Effector memory CD4-positive, alpha-beta T cell (primary cell): Measurements from ENCODE around the gene FIGLA.

Experiments
- DNase-seq, 3 donors: peaks; one replicate each; pipeline ENCODE4 v3.0.0-alpha.2; 2020
- H3K27ac ChIP-seq: 2 replicates; pipeline ENCODE4 v1.7.0; 2013; ENCODE audit warnings: mild to moderate bottlenecking, low read length, moderate library complexity; ENCODE audit not compliant: insufficient read depth, poor library complexity, severe bottlenecking
- H3K27me3 ChIP-seq: replicated peaks from 2 replicates; pipeline ENCODE4 v1.7.0; 2013; ENCODE audit warnings: mild to moderate bottlenecking, low read length; ENCODE audit not compliant: insufficient read depth, control insufficient read depth, poor library complexity, severe bottlenecking
- H3K36me3 ChIP-seq: 2 replicates; pipeline ENCODE4 v1.7.0; 2013; ENCODE audit warnings: mild to moderate bottlenecking, low read length, moderate library complexity; ENCODE audit not compliant: control insufficient read depth, insufficient read depth
- H3K4me1 ChIP-seq: 2 replicates; pipeline ENCODE4 v1.7.0; 2013; ENCODE audit warnings: low read length, mild to moderate bottlenecking; ENCODE audit not compliant: control insufficient read depth, insufficient read depth, poor library complexity, severe bottlenecking
- H3K4me3 ChIP-seq: 2 replicates; pipeline ENCODE4 v1.7.0; 2013; ENCODE audit warnings: low read length, low read depth, mild to moderate bottlenecking; ENCODE audit not compliant: insufficient read depth, poor library complexity, severe bottlenecking
- H3K9me3 ChIP-seq: 2 replicates; pipeline ENCODE4 v1.7.0; 2013; ENCODE audit warnings: mild to moderate bottlenecking, low read length, moderate library complexity; ENCODE audit not compliant: control insufficient read depth

FIGLA gene

DNA sequence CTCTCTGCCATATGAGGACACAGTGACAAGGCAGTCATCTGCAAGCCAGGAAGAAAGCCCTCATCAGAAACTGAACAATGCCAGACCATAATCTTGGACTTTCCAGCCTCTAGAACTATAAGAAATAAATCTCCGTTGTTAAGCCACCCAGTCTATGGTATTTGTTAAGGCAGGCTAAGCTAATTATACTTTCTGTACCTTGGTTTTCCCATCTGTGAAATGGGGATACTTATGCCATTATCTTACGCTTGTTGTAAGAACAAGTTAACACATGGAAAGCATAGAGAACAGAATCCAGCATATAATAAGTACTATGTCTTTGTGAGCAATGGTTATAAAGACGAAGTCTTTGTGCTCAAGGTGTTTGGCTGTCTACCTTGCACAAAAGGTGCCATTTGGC lies 14.2 kb downstream of the FIGLA start:
- no peak overlapping the region for H3K4me3 ChIP-seq
- DNase-seq, result no peak
- no peaks in the 10 kb centered on the region for H3K36me3 ChIP-seq
- no peaks in the 10 kb centered on the region for H3K4me1 ChIP-seq
- H3K27me3 ChIP-seq, result no peaks in the 10 kb centered on the region
- no peaks in the 10 kb centered on the region for H3K9me3 ChIP-seq
- H3K27ac ChIP-seq, result no peak overlapping the region

DNA sequence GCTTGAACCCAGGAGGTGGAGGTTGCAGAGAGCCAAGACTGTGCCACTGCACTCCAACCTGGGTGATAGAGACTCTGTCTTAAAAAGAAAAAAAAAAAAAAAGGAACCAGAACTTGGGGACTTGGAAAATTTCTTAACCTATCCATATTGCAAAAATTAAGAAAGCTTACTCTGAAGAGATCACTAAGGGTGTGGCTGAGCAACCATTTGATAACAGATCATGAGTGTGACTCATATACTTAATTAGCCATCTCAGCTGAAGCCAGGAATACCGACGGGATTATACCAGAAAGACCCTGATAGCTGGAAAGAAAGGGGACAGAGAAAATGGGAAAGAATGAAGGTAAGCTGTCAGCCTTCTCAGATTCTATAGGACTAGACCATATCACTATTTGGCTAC lies 15.3 kb downstream of the FIGLA start:
- Histone ChIP-seq H3K27me3 (no peaks in the 10 kb centered on the region), H3K4me3 (no peak overlapping the region), H3K9me3 (no peaks in the 10 kb centered on the region), H3K4me1 (no peaks in the 10 kb centered on the region), H3K27ac (no peak overlapping the region), H3K36me3 (no peaks in the 10 kb centered on the region)
- DNase-seq, result no peak

DNA sequence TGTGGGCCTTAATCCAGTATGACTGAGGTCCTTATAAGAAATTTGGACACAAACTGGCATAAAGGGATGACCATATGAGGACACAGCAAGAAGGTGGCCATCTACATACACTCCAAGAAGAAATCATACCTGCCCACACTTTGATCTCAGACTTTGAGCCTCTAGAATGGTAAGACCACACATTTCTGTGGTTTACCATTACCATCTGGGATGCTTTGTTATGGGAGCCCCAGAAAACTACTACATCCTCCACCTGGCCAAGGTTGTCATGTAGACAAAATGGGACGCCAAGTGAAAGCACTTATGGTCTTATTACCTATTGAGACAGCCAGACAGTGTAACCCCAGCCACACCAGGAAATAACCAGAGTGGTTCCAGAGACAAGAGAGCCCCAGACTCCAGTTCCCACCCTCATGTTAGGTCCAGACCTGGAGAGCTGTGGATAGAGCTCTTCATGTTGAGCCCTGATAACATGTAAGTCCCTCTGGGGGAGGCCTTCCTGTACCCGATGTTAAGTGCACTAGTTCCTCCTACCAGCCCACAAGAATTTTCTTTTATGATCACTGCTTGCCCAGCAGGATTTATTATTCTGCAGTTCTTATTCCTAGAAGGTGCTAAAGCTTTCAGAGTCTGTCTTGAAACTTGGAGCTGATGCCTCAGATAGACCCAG lies 17.8 kb downstream of the FIGLA start:
- Histone ChIP-seq H3K27me3 (peaks cover 4% of the 10 kb centered on the region), H3K36me3 (no peaks in the 10 kb centered on the region), H3K27ac (no peak overlapping the region), H3K4me3 (no peak overlapping the region), H3K9me3 (no peaks in the 10 kb centered on the region), H3K4me1 (peaks cover 3% of the 10 kb centered on the region)
- no peak for DNase-seq

DNA sequence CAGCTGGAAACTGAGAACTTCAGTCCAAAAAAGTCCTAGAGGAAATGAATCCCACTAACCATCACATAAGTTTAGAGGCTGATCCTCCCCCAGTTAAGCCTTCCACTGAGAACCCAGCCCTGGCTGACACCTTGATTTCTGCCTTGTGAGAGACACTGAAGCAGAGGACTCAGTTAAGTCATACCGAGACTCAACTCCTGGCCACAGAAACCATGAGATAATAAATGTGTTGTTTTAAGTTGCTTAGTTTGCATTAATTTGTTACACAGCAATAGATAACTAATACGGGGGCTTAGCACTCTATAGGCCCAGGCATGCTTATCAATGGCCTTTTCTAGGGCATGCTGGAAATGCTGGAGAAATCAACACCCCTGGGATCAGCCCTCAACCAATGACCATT lies 19.0 kb downstream of the FIGLA start:
- Histone ChIP-seq H3K4me3 (no peak overlapping the region), H3K27me3 (peaks cover 16% of the 10 kb centered on the region), H3K4me1 (peaks cover 10% of the 10 kb centered on the region), H3K9me3 (no peaks in the 10 kb centered on the region), H3K27ac (no peak overlapping the region), H3K36me3 (no peaks in the 10 kb centered on the region)
- DNase-seq, result no peak

DNA sequence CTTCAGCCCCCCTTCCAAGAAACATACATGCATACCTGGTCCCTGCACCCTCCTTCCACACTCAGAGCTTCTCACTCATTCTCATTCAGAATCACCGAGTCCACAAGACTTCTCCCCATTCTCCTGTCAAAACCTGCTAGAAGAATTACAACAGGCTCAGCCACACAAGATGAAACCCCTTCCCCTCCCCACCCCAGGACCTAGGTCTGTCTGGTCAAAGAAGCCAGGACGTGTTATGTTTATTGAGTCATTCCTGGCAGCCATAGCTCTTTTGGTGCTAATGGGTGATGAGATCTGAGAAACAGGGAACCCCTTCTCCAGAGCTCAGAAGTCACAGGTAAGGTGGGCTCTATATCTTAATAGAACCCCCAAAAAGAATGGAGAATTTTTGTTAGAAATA lies 21.0 kb downstream of the FIGLA start:
- Histone ChIP-seq H3K27me3 (peaks cover 19% of the 10 kb centered on the region), H3K27ac (no peak overlapping the region), H3K4me1 (peaks cover 10% of the 10 kb centered on the region), H3K9me3 (no peaks in the 10 kb centered on the region), H3K36me3 (no peaks in the 10 kb centered on the region), H3K4me3 (no peak overlapping the region)
- DNase-seq, result no peak

DNA sequence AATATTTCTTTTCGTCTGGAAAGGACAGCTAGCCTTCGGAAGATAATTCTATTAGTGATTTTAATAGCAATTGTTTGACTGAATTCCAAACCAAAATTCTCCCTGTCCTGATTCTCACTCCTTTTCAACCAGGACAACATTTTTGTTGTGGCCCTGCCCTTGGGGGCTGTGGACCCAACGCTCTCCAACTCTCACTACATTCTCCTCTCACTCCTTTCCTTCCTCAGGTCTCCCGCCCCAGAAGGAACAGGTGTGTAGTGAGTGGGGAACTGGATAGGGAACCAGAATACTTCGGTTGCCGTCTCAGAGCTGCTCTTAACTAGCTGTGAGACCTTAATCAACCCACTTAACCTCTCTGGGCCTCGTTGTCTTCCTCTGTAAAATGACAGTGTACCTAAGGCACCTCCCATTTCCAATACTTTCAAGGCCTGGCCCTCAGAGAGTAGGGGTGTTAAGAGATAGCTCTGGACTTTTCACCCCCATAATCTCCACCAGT lies 21.8 kb downstream of the FIGLA start:
- H3K36me3 ChIP-seq, result no peaks in the 10 kb centered on the region
- H3K27me3 ChIP-seq, result peaks cover 19% of the 10 kb centered on the region
- no peak overlapping the region for H3K27ac ChIP-seq
- no peak overlapping the region for H3K4me3 ChIP-seq
- no peak for DNase-seq
- no peaks in the 10 kb centered on the region for H3K9me3 ChIP-seq
- H3K4me1 ChIP-seq, result peaks cover 10% of the 10 kb centered on the region

DNA sequence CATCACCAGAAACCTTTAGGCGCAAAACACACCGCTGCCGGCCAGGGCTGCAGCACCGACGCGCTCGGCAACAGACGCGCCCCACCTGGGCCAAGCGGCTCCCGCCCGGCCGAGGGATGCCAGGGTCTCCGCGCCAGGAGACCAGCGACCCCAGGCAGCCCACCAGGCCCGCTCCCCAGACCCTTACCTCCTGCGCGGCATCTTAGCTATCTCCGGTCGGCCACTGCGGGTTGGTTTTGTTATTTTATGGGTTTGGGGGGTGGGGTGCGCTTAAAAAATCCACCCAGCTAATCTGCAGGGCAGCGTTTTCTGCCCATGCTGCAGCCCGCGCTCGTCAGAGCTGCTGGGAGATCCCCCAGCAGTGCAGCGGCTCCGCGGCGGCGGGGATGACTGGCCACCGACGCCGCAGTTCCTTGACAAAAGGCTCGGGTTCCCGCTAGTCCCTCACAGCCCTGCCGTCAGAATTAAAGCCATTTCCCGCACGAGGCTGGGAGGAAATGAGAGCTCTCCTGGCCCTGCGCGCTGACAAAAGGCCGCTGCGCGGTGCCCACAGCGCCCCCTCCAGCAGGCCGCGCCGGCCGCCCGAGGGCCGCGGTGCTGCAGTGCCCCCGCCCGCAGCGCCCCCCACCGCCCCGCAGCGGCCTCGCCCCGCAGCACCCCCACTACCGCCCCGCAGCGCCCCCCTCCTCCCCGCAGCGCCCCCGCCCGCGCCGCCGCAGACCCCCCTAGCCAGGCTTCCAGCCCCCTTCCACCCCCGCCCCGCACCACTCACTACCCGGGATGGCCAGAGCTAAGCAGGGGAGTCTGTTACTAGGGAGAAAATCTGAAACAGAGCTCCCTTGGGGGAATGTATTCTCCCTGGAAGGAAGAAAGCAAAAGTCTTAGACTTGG lies 22.5 kb downstream of the FIGLA start, which contains the start of gene ADD2:
Gene ADD2, minus strand, starts transcription at position 502 of the 891 bp plus-strand sequence. CDS start 61,792 bp downstream, outside the sequence.
- Histone ChIP-seq H3K27ac (no peak within 1 kb of the TSS), H3K36me3 (no peaks in the 10 kb centered on the region), H3K4me1 (peaks cover 10% of the 10 kb centered on the region), H3K9me3 (no peaks in the 10 kb centered on the region), H3K4me3 (peak within 1 kb of the TSS; percentile 62), H3K27me3 (peaks cover 19% of the 10 kb centered on the region)
- DNase-seq, result no peak

DNA sequence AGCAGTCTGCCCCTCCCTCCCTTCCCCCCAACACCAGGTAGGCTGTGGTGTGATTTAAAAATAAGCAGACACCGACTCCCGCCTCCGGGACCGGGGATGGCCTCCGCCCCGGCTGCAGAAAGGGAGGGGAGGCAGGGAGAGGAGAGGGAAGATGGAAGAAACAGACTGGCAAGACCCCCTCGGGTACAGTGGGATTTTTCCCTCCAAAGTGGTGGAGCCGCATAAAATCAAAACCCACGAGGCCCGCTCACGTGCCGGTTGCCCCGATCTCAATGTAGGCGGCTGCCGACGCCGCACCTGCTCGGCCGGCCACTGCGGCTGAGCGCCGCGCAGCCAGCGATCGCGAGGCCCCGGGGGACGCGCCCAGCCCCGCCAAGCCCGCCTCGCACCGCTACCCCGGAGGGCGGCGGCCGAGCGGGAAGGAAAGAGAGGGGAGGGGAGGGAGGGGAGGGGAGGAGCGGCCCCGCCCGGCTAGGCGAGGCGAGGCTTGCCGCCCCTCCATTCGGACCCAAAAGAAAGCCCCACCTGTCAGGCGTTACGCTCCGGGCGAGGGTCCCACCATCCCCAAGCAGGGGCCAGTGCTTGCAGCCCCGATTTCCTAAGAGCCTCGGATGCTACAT lies 23.3 kb downstream of the FIGLA start:
- no peaks in the 10 kb centered on the region for H3K36me3 ChIP-seq
- no peak for DNase-seq
- peak overlapping the region; percentile 62 for H3K4me3 ChIP-seq
- H3K27me3 ChIP-seq, result peaks cover 19% of the 10 kb centered on the region
- peaks cover 10% of the 10 kb centered on the region for H3K4me1 ChIP-seq
- H3K9me3 ChIP-seq, result no peaks in the 10 kb centered on the region
- no peak overlapping the region for H3K27ac ChIP-seq

DNA sequence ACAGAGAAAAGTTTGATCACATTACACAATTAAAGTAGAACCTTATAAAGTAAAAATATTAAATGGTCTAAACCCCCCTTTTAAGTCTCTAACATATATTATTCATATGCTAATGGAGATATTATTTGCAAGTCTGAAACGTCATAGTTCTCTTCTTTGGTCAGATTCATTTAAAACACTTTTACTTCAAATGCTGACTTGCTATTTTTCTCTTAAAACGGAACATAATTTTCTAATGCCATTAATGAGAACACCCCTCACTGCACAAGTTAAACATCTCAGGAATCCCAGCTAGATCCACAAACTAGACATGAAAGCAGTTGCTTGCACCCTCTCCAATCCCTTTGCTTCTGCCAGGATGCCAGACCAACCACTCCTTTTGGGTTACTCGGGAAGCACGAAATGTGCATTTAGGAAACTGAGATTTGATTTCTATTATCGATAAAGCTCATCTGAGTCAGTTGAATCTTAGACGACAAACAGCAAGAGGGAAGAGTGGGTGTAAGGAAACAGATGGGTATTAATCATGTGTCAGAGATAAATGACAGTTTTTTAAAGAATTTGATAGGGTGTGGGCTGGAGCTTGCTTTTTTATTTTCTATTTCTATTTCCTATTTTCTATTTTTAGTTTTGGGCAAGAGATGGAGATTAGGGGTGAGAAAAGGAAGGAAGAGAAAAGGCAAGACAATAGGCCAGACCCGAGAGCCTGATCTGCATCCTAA lies 23.9 kb downstream of the FIGLA start:
- no peaks in the 10 kb centered on the region for H3K36me3 ChIP-seq
- H3K27me3 ChIP-seq, result peaks cover 19% of the 10 kb centered on the region
- DNase-seq, result no peak
- no peak overlapping the region for H3K27ac ChIP-seq
- H3K9me3 ChIP-seq, result no peaks in the 10 kb centered on the region
- H3K4me1 ChIP-seq, result peaks cover 10% of the 10 kb centered on the region
- peak overlapping the region; percentile 62 for H3K4me3 ChIP-seq
